Osteoblast (primary cell): ENCODE data around the gene DCAF11. TPM values are rescaled to one million over a fixed set of nuclear protein-coding genes. Genes with fewer than 3 reads are reported as not detected.

Experiments
- DNase-seq: peaks from one replicate; pipeline ENCODE4 v3.0.0; 2011; ENCODE audit warnings: low spot score, mixed read lengths; ENCODE audit not compliant: insufficient read length; ENCODE audit errors: missing footprints
- H2AFZ ChIP-seq: 2 replicates; pipeline ENCODE4 v1.6.0; 2011; ENCODE audit warnings: mild to moderate bottlenecking, low read length
- H3K27ac ChIP-seq: 2 replicates; pipeline ENCODE4 v1.5.1; 2011; ENCODE audit warnings: mild to moderate bottlenecking, low read depth, low read length, moderate library complexity
- H3K27me3 ChIP-seq: 2 replicates; pipeline ENCODE4 v1.6.0; 2012; ENCODE audit warnings: mild to moderate bottlenecking, control low read depth, inconsistent platforms, low read length, moderate library complexity; ENCODE audit not compliant: insufficient read depth
- H3K36me3 ChIP-seq: 2 replicates; pipeline ENCODE4 v1.5.1; 2011; ENCODE audit warnings: mild to moderate bottlenecking, low read length, control low read depth, moderate library complexity; ENCODE audit not compliant: insufficient read depth
- H3K4me1 ChIP-seq: 2 replicates; pipeline ENCODE4 v1.5.1; 2011; ENCODE audit warnings: mild to moderate bottlenecking, low read length, control low read depth, moderate library complexity; ENCODE audit not compliant: insufficient read depth
- H3K4me2 ChIP-seq: 2 replicates; pipeline ENCODE4 v1.6.0; 2011; ENCODE audit warnings: mild to moderate bottlenecking, low read length; ENCODE audit not compliant: insufficient read depth
- H3K4me3 ChIP-seq: fragments of 200-600 bp; sonication (generic); 3 replicates; pipeline ENCODE4 v1.5.1; 2012; ENCODE audit warnings: mild to moderate bottlenecking, low read length, inconsistent platforms; ENCODE audit not compliant: insufficient read depth
- H3K79me2 ChIP-seq: 2 replicates; pipeline ENCODE4 v1.6.0; 2012; ENCODE audit warnings: mild to moderate bottlenecking, low read length, control low read depth, inconsistent platforms; ENCODE audit not compliant: insufficient read depth
- H3K9me3 ChIP-seq: 2 replicates; pipeline ENCODE4 v1.5.1; 2011; ENCODE audit warnings: low read depth, low read length, control low read depth
- H4K20me1 ChIP-seq: 2 replicates; pipeline ENCODE4 v1.6.0; 2012; ENCODE audit warnings: mild to moderate bottlenecking, low read length, control low read depth; ENCODE audit not compliant: insufficient read depth
- total RNA-seq: library from RNA; depleted of rRNA; stranded (reverse); fragments of >200 nt; gene quantifications from 2 replicates; pipeline ENCODE4 v1.2.3, GENCODE V29; 2012
- TF ChIP-seq, protein P1 (sequence below): IDR thresholded peaks from 2 replicates; pipeline ENCODE4 v1.5.1; 2011; ENCODE audit warnings: mild to moderate bottlenecking, low read depth, low read length, moderate library complexity; ENCODE audit errors: extremely low read depth

The DCAF11 gene
- total RNA-seq, 1 donor: 84.7 TPM

DNA sequence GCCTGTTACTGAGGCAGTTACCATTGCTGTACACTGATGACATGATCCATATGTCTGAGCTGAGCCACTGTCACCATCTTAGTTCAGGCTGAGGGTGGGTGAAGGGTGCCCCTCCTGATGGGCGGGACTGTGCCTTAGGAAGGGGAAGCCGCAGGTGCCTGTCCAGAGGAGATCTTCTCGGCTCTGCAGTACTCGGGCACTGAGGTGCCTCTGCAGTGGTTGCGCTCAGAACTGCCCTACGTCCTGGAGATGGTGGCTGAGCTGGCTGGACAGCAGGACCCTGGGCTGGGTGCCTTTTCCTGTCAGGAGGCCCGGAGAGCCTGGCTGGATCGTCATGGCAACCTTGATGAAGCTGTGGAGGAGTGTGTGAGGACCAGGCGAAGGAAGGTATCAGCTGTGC is 36.4 kb downstream of the DCAF11 start:
- H3K36me3 ChIP-seq: peaks cover 55% of the 10 kb centered on the region
- peak; percentile 32 for DNase-seq
- H3K79me2 ChIP-seq: peaks cover 33% of the 10 kb centered on the region
- no peaks in the 10 kb centered on the region for H3K27me3 ChIP-seq
- H3K27ac ChIP-seq: no peak overlapping the region
- peaks cover 11% of the 10 kb centered on the region for H3K4me1 ChIP-seq
- TF ChIP-seq, protein P1, sequence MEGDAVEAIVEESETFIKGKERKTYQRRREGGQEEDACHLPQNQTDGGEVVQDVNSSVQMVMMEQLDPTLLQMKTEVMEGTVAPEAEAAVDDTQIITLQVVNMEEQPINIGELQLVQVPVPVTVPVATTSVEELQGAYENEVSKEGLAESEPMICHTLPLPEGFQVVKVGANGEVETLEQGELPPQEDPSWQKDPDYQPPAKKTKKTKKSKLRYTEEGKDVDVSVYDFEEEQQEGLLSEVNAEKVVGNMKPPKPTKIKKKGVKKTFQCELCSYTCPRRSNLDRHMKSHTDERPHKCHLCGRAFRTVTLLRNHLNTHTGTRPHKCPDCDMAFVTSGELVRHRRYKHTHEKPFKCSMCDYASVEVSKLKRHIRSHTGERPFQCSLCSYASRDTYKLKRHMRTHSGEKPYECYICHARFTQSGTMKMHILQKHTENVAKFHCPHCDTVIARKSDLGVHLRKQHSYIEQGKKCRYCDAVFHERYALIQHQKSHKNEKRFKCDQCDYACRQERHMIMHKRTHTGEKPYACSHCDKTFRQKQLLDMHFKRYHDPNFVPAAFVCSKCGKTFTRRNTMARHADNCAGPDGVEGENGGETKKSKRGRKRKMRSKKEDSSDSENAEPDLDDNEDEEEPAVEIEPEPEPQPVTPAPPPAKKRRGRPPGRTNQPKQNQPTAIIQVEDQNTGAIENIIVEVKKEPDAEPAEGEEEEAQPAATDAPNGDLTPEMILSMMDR: no peak
- no peak overlapping the region for H3K4me3 ChIP-seq
- H3K4me2 ChIP-seq: no peak overlapping the region
- H4K20me1 ChIP-seq: peaks cover 11% of the 10 kb centered on the region
- no peaks in the 10 kb centered on the region for H3K9me3 ChIP-seq
- no peak overlapping the region for H2AFZ ChIP-seq

DNA sequence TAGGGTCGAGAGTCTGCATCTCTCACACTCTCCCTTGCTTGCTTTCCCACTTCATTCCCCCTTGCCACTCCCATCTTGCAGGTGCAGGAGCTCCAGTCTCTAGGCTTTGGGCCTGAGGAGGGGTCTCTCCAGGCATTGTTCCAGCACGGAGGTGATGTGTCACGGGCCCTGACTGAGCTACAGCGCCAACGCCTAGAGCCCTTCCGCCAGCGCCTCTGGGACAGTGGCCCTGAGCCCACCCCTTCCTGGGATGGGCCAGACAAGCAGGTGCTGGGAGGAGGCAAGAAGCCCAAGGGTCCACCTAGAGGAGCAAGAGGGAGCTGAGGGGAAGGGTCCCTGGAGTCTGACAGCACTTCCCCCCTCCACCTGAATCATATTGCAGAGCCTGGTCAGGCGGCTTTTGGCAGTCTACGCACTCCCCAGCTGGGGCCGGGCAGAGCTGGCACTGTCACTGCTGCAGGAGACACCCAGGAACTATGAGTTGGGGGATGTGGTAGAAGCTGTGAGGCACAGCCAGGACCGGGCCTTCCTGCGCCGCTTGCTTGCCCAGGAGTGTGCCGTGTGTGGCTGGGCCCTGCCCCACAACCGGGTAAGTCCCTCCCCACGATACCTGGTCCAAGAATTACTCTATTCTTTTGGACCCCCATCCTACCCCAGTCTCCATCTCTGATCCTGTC is 37.0 kb downstream of the DCAF11 start:
- Histone ChIP-seq H3K9me3 (no peaks in the 10 kb centered on the region), H3K27me3 (no peaks in the 10 kb centered on the region), H3K4me3 (no peak overlapping the region), H3K4me1 (peaks cover 9% of the 10 kb centered on the region), H3K79me2 (peaks cover 33% of the 10 kb centered on the region), H2AFZ (no peak overlapping the region), H3K27ac (no peak overlapping the region), H4K20me1 (peaks cover 11% of the 10 kb centered on the region), H3K4me2 (no peak overlapping the region), H3K36me3 (peaks cover 59% of the 10 kb centered on the region)
- TF ChIP-seq, protein P1: no peak
- no peak for DNase-seq

DNA sequence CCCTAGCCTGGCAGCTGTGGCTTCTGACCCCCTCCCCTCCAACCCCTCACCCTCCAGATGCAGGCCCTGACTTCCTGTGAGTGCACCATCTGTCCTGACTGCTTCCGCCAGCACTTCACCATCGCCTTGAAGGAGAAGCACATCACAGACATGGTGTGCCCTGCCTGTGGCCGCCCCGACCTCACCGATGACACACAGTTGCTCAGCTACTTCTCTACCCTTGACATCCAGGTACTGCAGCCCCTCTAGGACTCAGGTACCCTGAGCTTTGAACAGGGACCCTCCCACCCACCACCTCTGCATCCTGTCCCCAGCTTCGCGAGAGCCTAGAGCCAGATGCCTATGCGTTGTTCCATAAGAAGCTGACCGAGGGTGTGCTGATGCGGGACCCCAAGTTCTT is 40.5 kb downstream of the DCAF11 start:
- peak; percentile 31 for DNase-seq
- Histone ChIP-seq H3K36me3 (peaks cover 79% of the 10 kb centered on the region), H3K4me3 (no peak overlapping the region), H3K9me3 (no peaks in the 10 kb centered on the region), H3K4me1 (no peaks in the 10 kb centered on the region), H3K27me3 (no peaks in the 10 kb centered on the region), H4K20me1 (no peaks in the 10 kb centered on the region), H3K79me2 (peaks cover 7% of the 10 kb centered on the region), H3K27ac (no peak overlapping the region), H3K4me2 (no peak overlapping the region), H2AFZ (no peak overlapping the region)
- TF ChIP-seq, protein P1: no peak

DNA sequence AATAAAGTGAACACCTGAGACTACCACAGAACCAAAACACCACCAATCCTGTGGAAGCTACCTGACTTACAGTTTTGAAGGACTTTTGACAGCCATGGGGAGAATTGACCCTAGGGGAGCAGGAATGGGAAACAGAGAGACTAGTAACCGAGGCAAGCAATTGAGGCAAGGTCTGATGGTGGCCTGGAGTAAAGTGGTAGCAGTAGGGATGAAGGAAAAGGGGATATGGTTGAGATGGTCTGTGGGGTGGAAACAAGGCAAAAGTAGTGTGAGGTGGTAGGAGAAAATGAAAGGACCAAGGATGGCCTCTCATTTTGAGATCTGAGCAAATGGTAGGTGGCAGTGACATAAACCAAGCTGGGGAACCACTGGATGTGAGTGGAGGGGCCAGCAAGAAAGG is 42.3 kb downstream of the DCAF11 start:
- peaks cover 6% of the 10 kb centered on the region for H3K4me1 ChIP-seq
- no peak overlapping the region for H2AFZ ChIP-seq
- H3K36me3 ChIP-seq: peaks cover 69% of the 10 kb centered on the region
- peaks cover 8% of the 10 kb centered on the region for H3K79me2 ChIP-seq
- no peak overlapping the region for H3K4me3 ChIP-seq
- H3K9me3 ChIP-seq: no peaks in the 10 kb centered on the region
- H3K27me3 ChIP-seq: no peaks in the 10 kb centered on the region
- H4K20me1 ChIP-seq: no peaks in the 10 kb centered on the region
- H3K27ac ChIP-seq: no peak overlapping the region
- DNase-seq: peak; percentile 59
- TF ChIP-seq, protein P1: no peak
- H3K4me2 ChIP-seq: no peak overlapping the region
